ENCODE results near the gene RHOG.

- TF ChIP-seq CTCF (IDR thresholded peaks at IDR 0.05) (no peak), POLR2A (IDR thresholded peaks at IDR 0.05) (no peak)
Observed at GRCh38 chr11:3820971-3821370, 19.8 kb downstream of the RHOG start.

All from testis (tissue), 2 donors.